ENCODE data around the gene IRX4. TPM values are rescaled to one million over a fixed set of nuclear protein-coding genes. Genes with fewer than 3 reads are reported as not detected.

IRX4 gene
- total and polyA plus RNA-seq, 2 experiments from 2014 or later = 0.82 to 1.7 TPM

DNA sequence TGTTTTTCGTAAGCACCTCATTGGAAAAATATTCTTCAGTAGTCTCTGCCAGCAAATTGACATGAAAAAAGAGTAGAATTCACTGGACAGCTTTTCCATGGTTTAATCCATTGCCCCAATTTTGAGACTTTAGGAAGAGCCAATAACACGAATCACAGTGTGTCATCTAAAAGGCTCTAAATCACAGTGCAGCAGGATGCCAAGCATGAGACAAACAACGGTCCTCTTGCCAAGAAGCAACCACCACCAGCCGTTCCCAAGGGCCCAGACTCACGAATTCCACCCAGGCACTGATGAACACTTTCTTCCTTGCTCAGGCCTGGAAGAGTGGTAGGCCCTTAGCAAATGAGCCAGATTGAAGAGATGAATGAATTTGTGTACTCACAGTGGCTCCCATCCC is 18.3 kb upstream of the IRX4 start:
- TF ChIP-seq REST (IDR thresholded peaks at IDR 0.05; ENCODE audit: unreplicated experiment) (no peak), POLR2AphosphoS5 (IDR thresholded peaks at IDR 0.05; ENCODE audit: low read depth) (no peak), ZNF331 (CRISPR knock-in tag; IDR thresholded peaks at IDR 0.05; ENCODE audit: low read depth) (no peak), EZH2 (IDR thresholded peaks at IDR 0.05; ENCODE audit: low read depth, unreplicated experiment) (no peak), EZH2phosphoT487 (IDR thresholded peaks at IDR 0.05; ENCODE audit: unreplicated experiment) (no peak), CTCF (conservative IDR thresholded peaks at IDR 0.05; ENCODE audit: low read depth in 2 of 2) (no peak), JUNB (IDR thresholded peaks at IDR 0.05; ENCODE audit: unreplicated experiment) (no peak), STAT1 (IDR thresholded peaks at IDR 0.05; ENCODE audit: unreplicated experiment) (no peak), NANOG (IDR thresholded peaks at IDR 0.05; ENCODE audit: borderline replicate concordance) (no peak), ZNF114 (CRISPR knock-in tag; IDR thresholded peaks at IDR 0.05) (no peak), CREB1 (CRISPR knock-in tag; IDR thresholded peaks at IDR 0.05; ENCODE audit: low read depth) (no peak)
- TF ChIP-seq, protein P1, sequence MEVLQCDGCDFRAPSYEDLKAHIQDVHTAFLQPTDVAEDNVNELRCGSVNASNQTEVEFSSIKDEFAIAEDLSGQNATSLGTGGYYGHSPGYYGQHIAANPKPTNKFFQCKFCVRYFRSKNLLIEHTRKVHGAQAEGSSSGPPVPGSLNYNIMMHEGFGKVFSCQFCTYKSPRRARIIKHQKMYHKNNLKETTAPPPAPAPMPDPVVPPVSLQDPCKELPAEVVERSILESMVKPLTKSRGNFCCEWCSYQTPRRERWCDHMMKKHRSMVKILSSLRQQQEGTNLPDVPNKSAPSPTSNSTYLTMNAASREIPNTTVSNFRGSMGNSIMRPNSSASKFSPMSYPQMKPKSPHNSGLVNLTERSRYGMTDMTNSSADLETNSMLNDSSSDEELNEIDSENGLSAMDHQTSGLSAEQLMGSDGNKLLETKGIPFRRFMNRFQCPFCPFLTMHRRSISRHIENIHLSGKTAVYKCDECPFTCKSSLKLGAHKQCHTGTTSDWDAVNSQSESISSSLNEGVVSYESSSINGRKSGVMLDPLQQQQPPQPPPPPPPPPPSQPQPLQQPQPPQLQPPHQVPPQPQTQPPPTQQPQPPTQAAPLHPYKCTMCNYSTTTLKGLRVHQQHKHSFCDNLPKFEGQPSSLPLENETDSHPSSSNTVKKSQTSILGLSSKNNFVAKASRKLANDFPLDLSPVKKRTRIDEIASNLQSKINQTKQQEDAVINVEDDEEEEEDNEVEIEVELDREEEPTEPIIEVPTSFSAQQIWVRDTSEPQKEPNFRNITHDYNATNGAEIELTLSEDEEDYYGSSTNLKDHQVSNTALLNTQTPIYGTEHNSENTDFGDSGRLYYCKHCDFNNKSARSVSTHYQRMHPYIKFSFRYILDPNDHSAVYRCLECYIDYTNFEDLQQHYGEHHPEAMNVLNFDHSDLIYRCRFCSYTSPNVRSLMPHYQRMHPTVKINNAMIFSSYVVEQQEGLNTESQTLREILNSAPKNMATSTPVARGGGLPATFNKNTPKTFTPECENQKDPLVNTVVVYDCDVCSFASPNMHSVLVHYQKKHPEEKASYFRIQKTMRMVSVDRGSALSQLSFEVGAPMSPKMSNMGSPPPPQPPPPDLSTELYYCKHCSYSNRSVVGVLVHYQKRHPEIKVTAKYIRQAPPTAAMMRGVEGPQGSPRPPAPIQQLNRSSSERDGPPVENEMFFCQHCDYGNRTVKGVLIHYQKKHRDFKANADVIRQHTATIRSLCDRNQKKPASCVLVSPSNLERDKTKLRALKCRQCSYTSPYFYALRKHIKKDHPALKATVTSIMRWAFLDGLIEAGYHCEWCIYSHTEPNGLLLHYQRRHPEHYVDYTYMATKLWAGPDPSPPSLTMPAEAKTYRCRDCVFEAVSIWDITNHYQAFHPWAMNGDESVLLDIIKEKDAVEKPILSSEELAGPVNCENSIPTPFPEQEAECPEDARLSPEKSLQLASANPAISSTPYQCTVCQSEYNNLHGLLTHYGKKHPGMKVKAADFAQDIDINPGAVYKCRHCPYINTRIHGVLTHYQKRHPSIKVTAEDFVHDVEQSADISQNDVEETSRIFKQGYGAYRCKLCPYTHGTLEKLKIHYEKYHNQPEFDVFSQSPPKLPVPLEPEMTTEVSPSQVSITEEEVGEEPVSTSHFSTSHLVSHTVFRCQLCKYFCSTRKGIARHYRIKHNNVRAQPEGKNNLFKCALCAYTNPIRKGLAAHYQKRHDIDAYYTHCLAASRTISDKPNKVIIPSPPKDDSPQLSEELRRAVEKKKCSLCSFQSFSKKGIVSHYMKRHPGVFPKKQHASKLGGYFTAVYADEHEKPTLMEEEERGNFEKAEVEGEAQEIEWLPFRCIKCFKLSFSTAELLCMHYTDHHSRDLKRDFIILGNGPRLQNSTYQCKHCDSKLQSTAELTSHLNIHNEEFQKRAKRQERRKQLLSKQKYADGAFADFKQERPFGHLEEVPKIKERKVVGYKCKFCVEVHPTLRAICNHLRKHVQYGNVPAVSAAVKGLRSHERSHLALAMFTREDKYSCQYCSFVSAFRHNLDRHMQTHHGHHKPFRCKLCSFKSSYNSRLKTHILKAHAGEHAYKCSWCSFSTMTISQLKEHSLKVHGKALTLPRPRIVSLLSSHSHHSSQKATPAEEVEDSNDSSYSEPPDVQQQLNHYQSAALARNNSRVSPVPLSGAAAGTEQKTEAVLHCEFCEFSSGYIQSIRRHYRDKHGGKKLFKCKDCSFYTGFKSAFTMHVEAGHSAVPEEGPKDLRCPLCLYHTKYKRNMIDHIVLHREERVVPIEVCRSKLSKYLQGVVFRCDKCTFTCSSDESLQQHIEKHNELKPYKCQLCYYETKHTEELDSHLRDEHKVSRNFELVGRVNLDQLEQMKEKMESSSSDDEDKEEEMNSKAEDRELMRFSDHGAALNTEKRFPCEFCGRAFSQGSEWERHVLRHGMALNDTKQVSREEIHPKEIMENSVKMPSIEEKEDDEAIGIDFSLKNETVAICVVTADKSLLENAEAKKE (CRISPR knock-in tag; IDR thresholded peaks at IDR 0.05) = no peak
- TF ChIP-seq, protein P2, sequence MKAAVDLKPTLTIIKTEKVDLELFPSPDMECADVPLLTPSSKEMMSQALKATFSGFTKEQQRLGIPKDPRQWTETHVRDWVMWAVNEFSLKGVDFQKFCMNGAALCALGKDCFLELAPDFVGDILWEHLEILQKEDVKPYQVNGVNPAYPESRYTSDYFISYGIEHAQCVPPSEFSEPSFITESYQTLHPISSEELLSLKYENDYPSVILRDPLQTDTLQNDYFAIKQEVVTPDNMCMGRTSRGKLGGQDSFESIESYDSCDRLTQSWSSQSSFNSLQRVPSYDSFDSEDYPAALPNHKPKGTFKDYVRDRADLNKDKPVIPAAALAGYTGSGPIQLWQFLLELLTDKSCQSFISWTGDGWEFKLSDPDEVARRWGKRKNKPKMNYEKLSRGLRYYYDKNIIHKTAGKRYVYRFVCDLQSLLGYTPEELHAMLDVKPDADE (IDR thresholded peaks at IDR 0.05) = no peak
- no peaks in the 10 kb centered on the region for H3K9me2 ChIP-seq (ENCODE audit: insufficient read depth)
- no peak overlapping the region for H3K4me3 Mint-ChIP-seq
- no peaks in the 10 kb centered on the region for H3K36me3 ChIP-seq (ENCODE audit: insufficient read depth)
- H3K27ac ChIP-seq (ENCODE audit: low read depth) = no peak overlapping the region
- H3K4me2 ChIP-seq = no peak overlapping the region
- no peaks in the 10 kb centered on the region for H4K20me1 ChIP-seq (replicated peaks; ENCODE audit: insufficient read depth)
- no peaks in the 10 kb centered on the region for H3F3A ChIP-seq (replicated peaks; ENCODE audit: low read depth)
- no peaks in the 10 kb centered on the region for H3K79me2 ChIP-seq (replicated peaks; ENCODE audit: insufficient read depth)
- DNase-seq (ENCODE audit: low spot score) = no peak
- H2AFZ ChIP-seq = no peak overlapping the region
- no peaks in the 10 kb centered on the region for H3K4me1 ChIP-seq (ENCODE audit: insufficient read depth)
- no peaks in the 10 kb centered on the region for H3K27me3 ChIP-seq (ENCODE audit: insufficient read depth)
- H3K36me3 Mint-ChIP-seq (ENCODE audit: low read depth) = peaks cover 3% of the 10 kb centered on the region; the same call in 1 of the 3 replicates
- H3K4me1 Mint-ChIP-seq = no peaks in the 10 kb centered on the region
- H3K9me3 Mint-ChIP-seq = peaks cover 24% of the 10 kb centered on the region
- ATAC-seq = no peak
- H3K4me3 ChIP-seq = no peak overlapping the region
- H3K27me3 Mint-ChIP-seq (ENCODE audit: insufficient read depth, low read depth, poor library complexity) = peaks cover 6% of the 10 kb centered on the region
- no peak overlapping the region for H3K27ac Mint-ChIP-seq

All from GM23338 (cell line).